Activated naive CD4-positive, alpha-beta T cell treated with anti-CD3 and anti-CD28 coated beads, Interleukin-2, amount 50 U/mL, for 72 hours (primary cell): ENCODE measurements around the gene DDX51. TPM values are rescaled to one million over a fixed set of nuclear protein-coding genes. Genes with fewer than 3 reads are reported as not detected.

Source experiments
- ATAC-seq, 2 donors: fragments of 150-1000 bp; cut with Tn5 transposase; 2 replicates each; pipeline ENCODE4 v1.10.0; 2021; ENCODE audit warnings: mild to moderate bottlenecking in 2 of 2, moderate library complexity in 2 of 2
- DNase-seq, 2 donors: peaks; one replicate each; pipeline ENCODE4 v3.0.0; 2021 to 2022; ENCODE audit warnings: low spot score in 2 of 2
- H3K27ac Mint-ChIP-seq, 2 donors: one replicate each; pipeline ENCODE4 v1.8.0; 2022; ENCODE audit warnings: mild to moderate bottlenecking in 2 of 2, mixed read lengths in 2 of 2
- H3K36me3 Mint-ChIP-seq, 2 donors: one replicate each; pipeline ENCODE4 v1.8.0; 2022; ENCODE audit warnings: mixed read lengths in 2 of 2
- H3K9me3 Mint-ChIP-seq, 2 donors: one replicate each; pipeline ENCODE4 v1.8.0; 2022; ENCODE audit warnings: mixed read lengths in 2 of 2
- total RNA-seq, 2 donors: library from RNA; stranded (reverse); gene quantifications; one replicate each; pipeline ENCODE4 v1.2.3, GENCODE V29; 2022

Gene DDX51
- total RNA-seq, 2 donors from 2014 or later: 22.0 to 34.5 TPM

DNA sequence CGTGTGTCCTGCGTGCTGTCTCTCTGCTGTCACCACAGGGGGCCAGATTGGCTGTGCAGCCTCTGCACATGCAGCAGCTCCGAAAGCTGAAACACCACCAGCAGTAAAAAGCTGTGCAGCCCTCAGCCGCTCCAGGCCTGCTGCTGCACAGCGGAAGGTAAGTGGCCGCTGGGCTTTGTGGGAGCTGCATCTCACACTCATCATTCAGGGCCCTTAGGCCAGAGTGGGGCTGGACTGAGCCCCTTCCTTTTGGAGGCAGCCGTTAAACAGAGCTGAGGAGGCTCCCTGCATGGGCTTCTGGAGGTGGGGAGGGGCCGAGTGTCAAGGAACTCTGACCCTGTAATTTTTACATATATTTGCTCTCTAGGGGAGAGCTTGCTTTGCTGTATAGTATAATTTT is 17.1 kb downstream of the DDX51 start:
- peaks cover 0 to 4% of the 10 kb centered on the region in 2 donors for H3K9me3 Mint-ChIP-seq
- DNase-seq (no peak), ATAC-seq (no peak)
- H3K36me3 Mint-ChIP-seq: peaks cover 31 to 35% of the 10 kb centered on the region in 2 donors
- H3K27ac Mint-ChIP-seq: no peak overlapping the region

DNA sequence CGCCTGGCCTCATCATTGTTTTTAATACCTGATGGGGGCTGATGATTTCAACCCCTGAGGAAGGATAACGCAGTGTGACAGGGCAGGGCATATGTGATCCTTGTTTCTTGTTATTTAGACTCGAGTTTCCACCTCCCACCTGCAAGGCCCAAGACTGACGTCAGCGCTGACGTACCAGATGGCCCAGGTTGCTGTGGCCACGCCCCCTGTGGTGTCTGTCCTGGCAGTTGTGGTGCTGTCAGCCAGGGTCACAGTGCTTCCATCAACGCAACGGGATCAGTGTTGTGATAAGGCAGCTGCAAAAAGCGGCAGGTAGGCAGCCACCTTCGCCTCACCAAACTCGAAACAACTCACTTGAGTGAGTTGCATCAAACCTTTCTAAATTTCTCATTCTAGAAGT is 18.4 kb downstream of the DDX51 start:
- no peak for ATAC-seq
- H3K36me3 Mint-ChIP-seq: peaks cover 31 to 35% of the 10 kb centered on the region in 2 donors
- H3K9me3 Mint-ChIP-seq: no peaks in the 10 kb centered on the region
- no peak for DNase-seq
- H3K27ac Mint-ChIP-seq: no peak overlapping the region

DNA sequence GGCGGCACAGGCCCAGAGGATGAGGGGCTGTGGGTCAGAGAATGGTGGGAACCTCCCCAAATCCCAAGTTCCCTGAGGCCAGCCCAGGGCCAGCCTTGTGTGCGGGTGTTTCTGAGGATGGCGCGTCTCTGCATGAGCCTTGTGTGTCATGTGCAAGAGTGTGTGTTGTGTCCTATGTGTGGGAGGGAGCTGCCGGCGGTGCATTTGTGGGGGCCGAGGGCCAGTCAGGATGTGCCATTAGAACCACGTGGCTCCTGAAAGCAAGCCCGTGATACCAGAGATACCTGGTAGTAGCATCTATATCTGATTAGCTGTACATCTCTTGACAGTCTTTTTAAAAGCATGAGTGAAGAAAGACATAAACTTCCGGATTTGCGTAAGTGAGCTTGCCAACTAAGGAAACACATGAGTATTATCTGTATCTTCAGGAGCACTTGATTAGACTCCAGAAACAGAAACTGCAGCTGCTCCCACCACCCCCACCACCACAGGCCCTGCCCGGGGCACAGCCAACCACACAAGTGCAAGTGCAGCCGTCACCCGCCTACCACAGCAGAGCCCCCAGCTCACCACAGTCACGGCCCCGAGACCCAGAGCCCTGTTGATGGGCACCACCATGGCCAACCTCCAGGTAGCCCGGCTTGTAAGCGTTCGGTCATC is 19.2 kb downstream of the DDX51 start:
- DNase-seq (no peak), ATAC-seq (no peak)
- Mint-ChIP-seq H3K27ac (no peak overlapping the region), H3K36me3 (peaks cover 31 to 35% of the 10 kb centered on the region in 2 donors), H3K9me3 (no peaks in the 10 kb centered on the region)

GRCh38 chr12:132123970-132124765 is 20.0 kb downstream of the DDX51 start:
- Mint-ChIP-seq H3K27ac (peak overlapping the region in 1 of 2 donors; percentile 74), H3K9me3 (no peaks in the 10 kb centered on the region), H3K36me3 (peaks cover 29 to 32% of the 10 kb centered on the region in 2 donors)
- ATAC-seq (no peak), DNase-seq (no peak)

- DNase-seq (no peak), ATAC-seq (no peak)
- H3K27ac Mint-ChIP-seq: no peak overlapping the region
- H3K9me3 Mint-ChIP-seq: no peaks in the 10 kb centered on the region
- H3K36me3 Mint-ChIP-seq: peaks cover 1 to 6% of the 10 kb centered on the region in 2 donors
Observed at GRCh38 chr12:132121283-132121682, 22.8 kb downstream of the DDX51 start.

GRCh38 chr12:132118876-132119275 is 25.2 kb downstream of the DDX51 start:
- DNase-seq: no peak
- Mint-ChIP-seq H3K9me3 (no peaks in the 10 kb centered on the region), H3K27ac (no peak overlapping the region), H3K36me3 (no peaks in the 10 kb centered on the region)
- no peak for ATAC-seq

DNA sequence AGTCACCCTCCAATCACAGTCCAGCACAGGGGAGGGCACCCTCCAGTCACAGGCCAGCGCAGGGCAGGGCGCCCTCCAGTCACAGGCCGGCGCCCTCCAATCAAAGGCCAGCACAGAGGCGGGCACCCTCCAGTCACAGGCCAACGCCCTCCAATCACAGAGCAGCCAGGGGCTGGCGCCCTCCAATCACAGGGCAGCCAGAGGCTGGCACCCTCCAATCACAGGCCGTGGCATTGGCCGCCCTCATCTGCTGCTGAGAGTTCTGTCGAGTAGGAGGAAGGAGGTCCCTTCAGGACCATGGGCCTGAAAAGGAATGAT is 26.6 kb downstream of the DDX51 start:
- peak in 1 of 2 donors; percentile 54 for ATAC-seq
- H3K36me3 Mint-ChIP-seq: no peaks in the 10 kb centered on the region
- H3K9me3 Mint-ChIP-seq: no peaks in the 10 kb centered on the region
- H3K27ac Mint-ChIP-seq: no peak overlapping the region
- no peak for DNase-seq

DNA sequence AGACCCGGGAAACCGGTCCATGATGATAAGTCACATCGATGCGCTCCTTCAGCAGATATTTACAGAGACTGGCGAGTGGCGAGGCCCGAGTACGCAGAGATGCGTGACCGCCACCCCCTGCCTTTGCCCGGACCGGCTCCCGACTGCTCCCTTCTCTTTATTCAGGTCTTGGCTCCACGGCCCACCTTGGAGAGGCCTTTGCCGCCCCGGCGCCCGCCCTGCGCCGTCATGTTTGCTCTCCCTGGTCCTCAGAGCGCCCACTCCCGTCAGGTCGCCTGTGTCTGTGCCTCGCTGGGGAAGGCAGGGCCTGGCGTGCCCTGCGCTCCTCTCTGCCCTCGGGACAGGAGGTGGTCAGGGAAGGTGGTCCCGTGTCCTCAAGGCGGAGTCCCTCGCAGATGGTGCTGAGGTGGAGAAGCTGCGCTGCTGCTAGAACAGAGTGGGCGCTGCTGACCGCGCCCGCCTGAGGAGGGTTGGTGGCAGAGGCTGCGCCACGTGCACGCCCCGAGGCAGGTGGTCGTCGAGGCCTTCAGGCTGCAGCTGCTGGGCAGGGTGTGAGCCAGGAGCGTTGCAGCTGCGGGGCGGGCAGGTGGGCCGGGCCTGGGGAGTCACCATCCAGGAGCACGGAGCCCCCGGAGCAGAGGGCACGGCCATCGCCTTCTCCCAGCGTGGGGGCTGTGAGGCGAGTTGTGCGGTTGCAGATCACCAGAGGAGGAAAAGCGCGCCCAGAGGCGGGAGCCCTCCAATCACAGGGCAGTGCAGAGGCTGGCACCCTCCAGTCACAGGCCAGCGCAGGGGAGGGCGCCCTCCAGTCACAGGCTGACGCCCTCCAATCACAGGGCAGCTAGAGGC is 27.2 kb downstream of the DDX51 start:
- H3K36me3 Mint-ChIP-seq: no peaks in the 10 kb centered on the region
- H3K9me3 Mint-ChIP-seq: no peaks in the 10 kb centered on the region
- DNase-seq (no peak), ATAC-seq (no peak)
- H3K27ac Mint-ChIP-seq: no peak overlapping the region

- Mint-ChIP-seq H3K9me3 (no peaks in the 10 kb centered on the region), H3K36me3 (peaks cover 0 to 4% of the 10 kb centered on the region in 2 donors), H3K27ac (no peak overlapping the region)
- ATAC-seq: no peak
- no peak for DNase-seq
Observed at GRCh38 chr12:132115500-132115899, 28.6 kb downstream of the DDX51 start.

DNA sequence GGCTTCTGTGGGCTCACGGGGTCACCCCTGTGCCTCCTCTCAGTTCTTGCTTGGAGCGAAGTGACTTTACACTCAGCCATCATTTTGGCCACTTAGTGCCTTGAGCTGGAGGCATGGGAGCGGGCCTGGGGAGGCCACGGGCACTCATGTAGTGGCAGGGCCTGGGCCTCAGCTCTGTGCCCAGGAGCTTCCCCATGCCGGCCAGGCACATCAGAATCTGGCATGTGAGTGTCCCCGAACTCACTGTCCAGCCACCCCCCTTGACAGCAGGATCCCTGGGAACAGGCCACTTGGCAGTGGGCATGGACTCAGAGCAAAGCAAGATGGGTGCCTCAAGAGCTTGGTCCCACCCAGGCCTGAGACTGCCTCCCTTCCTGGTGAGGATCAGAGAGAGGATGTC is 29.5 kb downstream of the DDX51 start:
- Mint-ChIP-seq H3K36me3 (peaks cover 0 to 4% of the 10 kb centered on the region in 2 donors), H3K27ac (no peak overlapping the region)
- no peak for ATAC-seq

GRCh38 chr12:132111654-132112304 is 32.3 kb downstream of the DDX51 start:
- DNase-seq (no peak), ATAC-seq (no peak)
- Mint-ChIP-seq H3K36me3 (peaks cover 0 to 4% of the 10 kb centered on the region in 2 donors), H3K27ac (peak overlapping the region in 1 of 2 donors; percentile 50), H3K9me3 (no peaks in the 10 kb centered on the region)

More for the DNA sequence above, 29.5 kb downstream of the DDX51 start:
- H3K9me3 Mint-ChIP-seq: no peaks in the 10 kb centered on the region
- no peak for DNase-seq

DNA sequence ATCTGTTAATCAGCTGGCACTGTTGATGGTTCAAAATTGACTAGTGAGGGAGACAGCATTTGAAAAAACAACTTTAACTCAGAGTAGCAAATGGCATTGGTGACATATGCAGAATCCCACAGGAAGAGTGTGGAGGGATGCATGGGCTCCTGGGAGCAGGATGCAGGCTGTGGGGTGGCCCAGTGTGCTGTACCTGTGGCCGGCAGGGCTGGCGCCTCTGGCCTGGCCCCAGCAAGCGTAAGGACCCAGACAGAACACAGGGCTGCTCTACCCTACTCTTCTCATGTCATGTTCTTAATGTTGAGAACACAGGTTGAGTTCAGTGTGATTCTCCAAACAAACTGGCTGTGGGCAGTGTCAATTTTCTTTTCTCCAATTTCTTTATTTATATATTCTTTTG is 33.4 kb downstream of the DDX51 start:
- no peak for DNase-seq
- peak overlapping the region in 1 of 2 donors; percentile 81 for H3K27ac Mint-ChIP-seq
- peaks cover 0 to 4% of the 10 kb centered on the region in 2 donors for H3K36me3 Mint-ChIP-seq
- H3K9me3 Mint-ChIP-seq: no peaks in the 10 kb centered on the region
- ATAC-seq: no peak

GRCh38 chr12:132109741-132110140 is 34.4 kb downstream of the DDX51 start:
- peaks cover 0 to 4% of the 10 kb centered on the region in 2 donors for H3K36me3 Mint-ChIP-seq
- DNase-seq (no peak), ATAC-seq (no peak)

GRCh38 chr12:132108211-132108832 is 35.8 kb downstream of the DDX51 start:
- no peak overlapping the region for H3K27ac Mint-ChIP-seq
- DNase-seq (no peak), ATAC-seq (no peak)
- H3K9me3 Mint-ChIP-seq: no peaks in the 10 kb centered on the region
- peaks cover 0 to 4% of the 10 kb centered on the region in 2 donors for H3K36me3 Mint-ChIP-seq

More at GRCh38 chr12:132109741-132110140, 34.4 kb downstream of the DDX51 start:
- H3K27ac Mint-ChIP-seq: peak overlapping the region in 1 of 2 donors; percentile 79
- no peaks in the 10 kb centered on the region for H3K9me3 Mint-ChIP-seq

GRCh38 chr12:132106921-132107320 is 37.2 kb downstream of the DDX51 start:
- ATAC-seq (no peak), DNase-seq (no peak)
- Mint-ChIP-seq H3K27ac (no peak overlapping the region), H3K9me3 (no peaks in the 10 kb centered on the region), H3K36me3 (peaks cover 0 to 4% of the 10 kb centered on the region in 2 donors)

GRCh38 chr12:132105467-132105866 is 38.7 kb downstream of the DDX51 start:
- ATAC-seq (no peak), DNase-seq (no peak)
- Mint-ChIP-seq H3K27ac (no peak overlapping the region), H3K36me3 (no peaks in the 10 kb centered on the region), H3K9me3 (no peaks in the 10 kb centered on the region)
